ENCODE measurements around the gene CCDC86. TPM values are rescaled to one million over a fixed set of nuclear protein-coding genes. Genes with fewer than 3 reads are reported as not detected.

CCDC86 gene
- total RNA-seq, 4 donors from 2014 or later = 11.5 to 30.5 (median 17.3) TPM

GRCh38 chr11:60816590-60817157 is 25.2 kb upstream of the CCDC86 start:
- TF ChIP-seq, protein P1, sequence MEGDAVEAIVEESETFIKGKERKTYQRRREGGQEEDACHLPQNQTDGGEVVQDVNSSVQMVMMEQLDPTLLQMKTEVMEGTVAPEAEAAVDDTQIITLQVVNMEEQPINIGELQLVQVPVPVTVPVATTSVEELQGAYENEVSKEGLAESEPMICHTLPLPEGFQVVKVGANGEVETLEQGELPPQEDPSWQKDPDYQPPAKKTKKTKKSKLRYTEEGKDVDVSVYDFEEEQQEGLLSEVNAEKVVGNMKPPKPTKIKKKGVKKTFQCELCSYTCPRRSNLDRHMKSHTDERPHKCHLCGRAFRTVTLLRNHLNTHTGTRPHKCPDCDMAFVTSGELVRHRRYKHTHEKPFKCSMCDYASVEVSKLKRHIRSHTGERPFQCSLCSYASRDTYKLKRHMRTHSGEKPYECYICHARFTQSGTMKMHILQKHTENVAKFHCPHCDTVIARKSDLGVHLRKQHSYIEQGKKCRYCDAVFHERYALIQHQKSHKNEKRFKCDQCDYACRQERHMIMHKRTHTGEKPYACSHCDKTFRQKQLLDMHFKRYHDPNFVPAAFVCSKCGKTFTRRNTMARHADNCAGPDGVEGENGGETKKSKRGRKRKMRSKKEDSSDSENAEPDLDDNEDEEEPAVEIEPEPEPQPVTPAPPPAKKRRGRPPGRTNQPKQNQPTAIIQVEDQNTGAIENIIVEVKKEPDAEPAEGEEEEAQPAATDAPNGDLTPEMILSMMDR (IDR thresholded peaks at IDR 0.05; ENCODE audit: low read depth) = no peak

DNA sequence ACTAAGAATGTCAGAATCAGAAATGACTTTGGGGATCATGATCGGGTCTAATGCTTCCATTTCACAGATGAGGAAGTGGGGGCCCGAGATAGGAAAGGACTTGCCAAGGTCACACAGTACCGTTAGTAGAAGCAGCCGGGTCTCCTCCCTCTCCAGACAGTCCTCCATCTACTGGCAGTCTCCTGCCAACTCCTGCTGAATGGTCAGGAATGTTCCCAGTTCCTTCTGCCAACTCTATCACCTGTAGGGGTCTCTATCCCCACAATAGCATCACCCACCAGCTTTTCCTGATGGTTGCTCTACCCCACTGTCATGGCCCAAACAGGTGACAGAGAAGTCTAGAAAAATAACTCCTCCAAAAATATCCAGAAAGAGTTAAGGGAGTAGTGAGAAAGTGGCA is 23.9 kb upstream of the CCDC86 start:
- TF ChIP-seq, protein P1 (IDR thresholded peaks at IDR 0.05; ENCODE audit: low read depth) = no peak

DNA sequence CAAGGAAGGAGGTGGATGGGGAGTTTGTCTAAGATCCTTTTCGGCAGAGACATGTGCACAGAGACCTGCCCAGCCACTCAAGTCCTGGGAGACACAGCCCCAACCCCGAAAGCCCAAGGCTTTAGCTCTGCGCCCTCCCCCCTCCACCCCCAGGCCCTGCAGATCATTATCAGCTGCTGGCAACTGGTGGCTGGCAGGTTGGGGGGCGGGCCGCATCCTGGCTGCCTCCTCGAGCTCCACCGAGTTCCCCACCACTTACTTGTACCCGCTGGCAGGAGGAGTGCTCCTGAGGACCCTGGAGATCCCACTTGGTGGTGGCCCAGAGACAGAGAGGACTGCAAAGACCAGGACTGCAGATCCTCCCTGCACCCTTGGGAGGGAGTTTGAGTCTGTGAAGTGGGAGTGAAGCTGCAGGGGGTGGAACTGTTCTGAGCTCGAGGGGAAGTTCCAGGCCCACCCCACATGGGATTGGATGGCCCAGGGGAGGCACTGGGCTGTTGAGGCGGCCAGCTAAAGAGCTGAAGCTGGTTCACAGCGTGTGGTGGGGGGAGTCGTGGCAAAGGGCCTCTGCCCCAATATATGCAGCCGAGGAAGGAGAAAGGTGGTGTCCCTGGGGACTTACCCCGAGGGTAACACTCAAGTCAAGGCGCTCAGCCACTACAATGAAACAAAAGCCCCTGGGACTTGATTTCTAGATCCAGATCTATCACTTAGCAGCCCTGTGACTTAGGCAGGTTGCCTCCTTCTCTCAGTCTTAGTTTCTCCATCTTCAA is 19.9 kb upstream of the CCDC86 start:
- TF ChIP-seq, protein P1 (IDR thresholded peaks at IDR 0.05; ENCODE audit: low read depth) = no peak

GRCh38 chr11:60825118-60825517 is 16.8 kb upstream of the CCDC86 start:
- TF ChIP-seq, protein P1 (IDR thresholded peaks at IDR 0.05; ENCODE audit: low read depth) = no peak

DNA sequence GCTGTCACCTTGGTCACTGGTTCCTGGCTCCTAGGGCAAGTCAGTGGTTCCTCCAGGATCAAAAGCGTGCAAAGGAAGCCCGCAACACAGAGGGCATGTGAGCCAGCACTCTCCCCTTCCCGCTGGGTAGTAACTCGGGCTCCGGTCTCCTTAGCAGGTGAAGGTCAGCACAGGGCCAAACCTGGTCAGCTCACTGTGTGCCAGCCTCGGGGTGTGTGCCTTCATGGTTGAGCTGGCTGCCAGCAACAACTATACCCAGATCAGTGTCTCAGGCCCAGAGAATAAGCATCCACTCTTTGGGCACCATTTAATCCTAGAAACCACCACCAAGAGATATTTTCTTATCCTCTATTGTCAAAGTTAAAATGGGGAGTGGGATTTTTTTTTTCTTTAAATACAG is 16.1 kb upstream of the CCDC86 start:
- TF ChIP-seq, protein P1 (IDR thresholded peaks at IDR 0.05; ENCODE audit: low read depth) = no peak

DNA sequence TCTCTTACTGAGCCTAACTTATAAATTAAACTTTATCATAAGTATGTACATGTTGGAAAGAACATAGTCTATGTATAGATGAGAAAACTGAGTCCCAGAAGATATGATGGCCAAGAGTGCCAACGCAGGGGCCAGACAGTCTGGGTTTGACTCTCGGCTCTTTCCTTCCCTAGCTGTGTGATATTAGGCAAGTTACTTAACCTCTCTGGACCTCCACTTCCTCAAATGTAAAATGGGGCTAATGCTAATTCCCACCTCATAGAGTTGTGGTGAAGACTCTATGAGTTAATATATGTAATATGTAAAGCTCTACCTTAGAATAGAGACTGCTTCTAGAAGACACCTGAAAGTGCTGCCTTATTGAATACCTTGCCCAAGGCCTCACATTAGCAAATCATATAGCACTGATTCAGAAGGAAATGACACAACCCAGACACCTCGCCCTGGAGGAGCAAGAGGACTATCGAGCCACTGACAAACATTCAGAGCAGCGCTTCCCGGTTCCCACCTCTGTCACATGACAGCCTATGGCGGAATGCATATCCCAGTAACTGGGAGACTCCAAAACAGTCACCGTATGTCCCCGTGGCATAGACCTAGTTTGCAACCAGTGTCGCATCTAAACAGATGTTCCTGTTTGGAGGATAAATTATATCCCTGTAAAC is 11.3 kb upstream of the CCDC86 start:
- TF ChIP-seq, protein P1 (IDR thresholded peaks at IDR 0.05; ENCODE audit: low read depth) = no peak

DNA sequence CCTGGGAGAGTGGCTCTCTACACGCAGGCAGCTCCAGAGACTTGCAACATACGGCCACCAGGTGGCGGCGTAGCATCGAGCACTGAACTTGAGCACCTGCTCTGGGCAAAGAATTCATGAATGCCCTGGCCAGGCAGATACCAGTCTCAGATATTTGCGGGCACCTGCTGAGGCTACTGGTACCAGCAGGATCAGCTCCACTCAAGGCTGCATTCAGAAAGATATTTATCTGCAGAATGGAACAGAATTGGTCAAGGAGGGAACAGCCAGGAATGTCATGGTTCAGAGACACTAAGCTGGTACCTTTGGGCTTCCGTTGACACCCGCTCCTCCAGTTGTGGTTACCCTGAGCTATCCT is 10.8 kb upstream of the CCDC86 start:
- TF ChIP-seq, protein P1 (IDR thresholded peaks at IDR 0.05; ENCODE audit: low read depth) = no peak

Measured in subcutaneous adipose tissue (tissue), 4 donors.